Islet of Langerhans (tissue), 1 donor: ENCODE measurements around the gene SLC35F3.

Experiments used
- FAIRE-seq: peaks from one replicate; lab custom pipeline; 2011; peaks lifted over from hg19 to GRCh38; lab: Jason Lieb, UNC

SLC35F3 gene

DNA sequence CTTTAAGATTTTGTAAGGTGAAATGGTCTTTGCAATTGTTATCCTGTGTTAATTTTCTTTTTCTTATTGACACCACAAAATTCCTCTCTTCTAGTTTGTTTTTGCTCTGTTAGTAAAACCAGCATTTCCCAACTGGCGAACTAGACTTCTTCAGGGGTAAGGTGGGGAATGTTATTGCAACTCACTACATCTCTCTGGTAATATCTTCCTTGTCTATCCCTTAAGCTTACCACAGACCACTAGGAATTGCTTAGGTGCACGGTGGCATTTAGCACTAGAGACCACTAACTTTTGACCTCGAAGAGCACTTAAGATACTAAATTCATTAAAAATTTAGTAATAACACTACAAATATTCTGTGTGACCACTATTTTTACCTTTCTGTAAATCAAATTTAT lies 464.6 kb downstream of the SLC35F3 start:
- no peak for FAIRE-seq

GRCh38 chr1:234369784-234370183 lies 465.3 kb downstream of the SLC35F3 start:
- no peak for FAIRE-seq

GRCh38 chr1:234371414-234371813 lies 466.9 kb downstream of the SLC35F3 start:
- FAIRE-seq: no peak

DNA sequence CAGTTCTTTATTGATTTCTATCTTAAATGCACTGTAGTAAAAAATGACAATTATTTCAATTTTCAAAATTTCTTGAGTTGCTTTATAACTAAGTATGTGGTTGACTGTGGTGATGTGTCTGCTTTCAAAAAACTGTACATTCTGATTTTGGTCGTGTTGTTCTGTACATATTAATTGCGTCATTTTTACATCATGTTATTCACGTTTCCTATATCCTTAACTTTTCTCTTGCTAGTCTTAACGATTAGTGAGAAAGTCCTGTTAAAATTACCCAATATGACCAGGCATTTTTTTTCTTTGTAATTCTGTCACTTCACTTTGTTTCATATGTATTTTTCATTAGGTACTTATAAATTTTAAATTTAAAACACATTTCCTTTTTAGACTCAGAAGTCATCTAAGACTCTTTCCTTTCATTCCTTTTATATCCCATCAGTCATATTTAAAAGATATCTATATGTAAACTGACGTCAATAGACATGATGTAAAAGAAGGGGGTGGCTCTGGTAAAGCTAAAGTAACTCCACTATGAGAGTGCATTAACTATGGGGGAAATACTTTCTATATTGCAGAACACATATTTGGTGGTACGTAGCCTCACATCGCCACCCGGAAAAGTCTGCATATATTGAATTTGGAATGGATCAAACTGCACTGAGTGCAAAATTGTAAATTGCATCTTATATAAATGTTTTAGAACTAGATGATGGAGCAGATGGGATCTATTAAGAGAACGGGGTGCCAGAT lies 467.7 kb downstream of the SLC35F3 start:
- FAIRE-seq: no peak

DNA sequence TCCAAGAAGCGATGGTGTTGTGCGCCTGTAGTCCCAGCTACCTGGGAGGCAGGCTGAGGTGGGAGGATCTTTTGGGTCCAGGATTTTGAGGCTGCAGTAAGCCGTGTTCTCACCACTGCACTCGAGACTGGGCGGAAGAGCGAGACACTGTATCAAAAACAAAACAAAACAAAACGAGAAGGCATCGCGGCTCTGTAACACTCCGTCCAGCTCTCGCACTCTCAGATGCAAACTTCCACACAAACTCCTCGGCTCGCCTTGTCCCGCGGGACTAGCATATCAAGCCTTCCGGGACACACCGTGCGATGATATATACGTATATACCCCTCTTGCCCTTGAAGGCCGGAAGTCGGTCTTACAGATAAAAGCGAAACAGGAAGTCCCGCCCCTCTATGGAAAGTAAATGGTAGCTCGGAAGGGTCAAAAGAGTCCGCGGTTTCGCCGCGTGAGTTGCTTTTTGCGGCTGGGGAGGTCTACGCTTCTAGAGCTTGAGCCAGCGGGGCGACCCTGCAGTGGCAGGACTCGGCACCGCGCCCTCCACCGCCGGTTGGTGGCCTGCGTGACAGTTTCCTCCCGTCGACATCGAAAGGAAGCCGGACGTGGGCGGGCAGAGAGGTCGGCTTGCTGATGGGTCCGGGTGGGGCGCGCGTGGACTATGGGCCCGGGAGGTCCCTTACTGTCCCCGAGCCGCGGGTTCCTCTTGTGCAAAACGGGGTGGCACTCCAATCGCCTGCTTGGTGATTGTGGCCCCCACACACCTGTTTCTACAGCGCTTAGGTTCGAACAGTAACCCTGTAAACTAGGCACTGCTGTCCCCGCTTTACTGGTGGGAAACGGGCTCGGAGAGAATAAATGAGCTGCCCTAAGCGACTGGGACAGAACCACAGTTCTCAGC lies 468.8 kb downstream of the SLC35F3 start, which contains the start of gene COA6:
COA6 (plus strand) TSS at position 393 of the 895 bp plus-strand sequence; CDS start at position 404, 11 bp downstream.
- FAIRE-seq: peak; percentile 88

GRCh38 chr1:234373959-234374254 lies 469.4 kb downstream of the SLC35F3 start:
- FAIRE-seq: no peak
